ENCODE measurements around the gene OR51V1.

- TF ChIP-seq, protein P1, sequence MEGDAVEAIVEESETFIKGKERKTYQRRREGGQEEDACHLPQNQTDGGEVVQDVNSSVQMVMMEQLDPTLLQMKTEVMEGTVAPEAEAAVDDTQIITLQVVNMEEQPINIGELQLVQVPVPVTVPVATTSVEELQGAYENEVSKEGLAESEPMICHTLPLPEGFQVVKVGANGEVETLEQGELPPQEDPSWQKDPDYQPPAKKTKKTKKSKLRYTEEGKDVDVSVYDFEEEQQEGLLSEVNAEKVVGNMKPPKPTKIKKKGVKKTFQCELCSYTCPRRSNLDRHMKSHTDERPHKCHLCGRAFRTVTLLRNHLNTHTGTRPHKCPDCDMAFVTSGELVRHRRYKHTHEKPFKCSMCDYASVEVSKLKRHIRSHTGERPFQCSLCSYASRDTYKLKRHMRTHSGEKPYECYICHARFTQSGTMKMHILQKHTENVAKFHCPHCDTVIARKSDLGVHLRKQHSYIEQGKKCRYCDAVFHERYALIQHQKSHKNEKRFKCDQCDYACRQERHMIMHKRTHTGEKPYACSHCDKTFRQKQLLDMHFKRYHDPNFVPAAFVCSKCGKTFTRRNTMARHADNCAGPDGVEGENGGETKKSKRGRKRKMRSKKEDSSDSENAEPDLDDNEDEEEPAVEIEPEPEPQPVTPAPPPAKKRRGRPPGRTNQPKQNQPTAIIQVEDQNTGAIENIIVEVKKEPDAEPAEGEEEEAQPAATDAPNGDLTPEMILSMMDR (IDR thresholded peaks at IDR 0.05): no peak
- TF ChIP-seq ZFX (IDR thresholded peaks at IDR 0.05; ENCODE audit: borderline replicate concordance): no peak
Measured at GRCh38 chr11:5246772-5247471, 46.4 kb upstream of the OR51V1 start.
